HG03139 (cell line): ENCODE data around the gene TSPAN5.

Experiments
- ATAC-seq: cut with Tn5 transposase; IDR thresholded peaks from one replicate; pipeline ENCODE4 v1.9.1; 2021; ENCODE audit not compliant: unreplicated experiment

Gene TSPAN5

DNA sequence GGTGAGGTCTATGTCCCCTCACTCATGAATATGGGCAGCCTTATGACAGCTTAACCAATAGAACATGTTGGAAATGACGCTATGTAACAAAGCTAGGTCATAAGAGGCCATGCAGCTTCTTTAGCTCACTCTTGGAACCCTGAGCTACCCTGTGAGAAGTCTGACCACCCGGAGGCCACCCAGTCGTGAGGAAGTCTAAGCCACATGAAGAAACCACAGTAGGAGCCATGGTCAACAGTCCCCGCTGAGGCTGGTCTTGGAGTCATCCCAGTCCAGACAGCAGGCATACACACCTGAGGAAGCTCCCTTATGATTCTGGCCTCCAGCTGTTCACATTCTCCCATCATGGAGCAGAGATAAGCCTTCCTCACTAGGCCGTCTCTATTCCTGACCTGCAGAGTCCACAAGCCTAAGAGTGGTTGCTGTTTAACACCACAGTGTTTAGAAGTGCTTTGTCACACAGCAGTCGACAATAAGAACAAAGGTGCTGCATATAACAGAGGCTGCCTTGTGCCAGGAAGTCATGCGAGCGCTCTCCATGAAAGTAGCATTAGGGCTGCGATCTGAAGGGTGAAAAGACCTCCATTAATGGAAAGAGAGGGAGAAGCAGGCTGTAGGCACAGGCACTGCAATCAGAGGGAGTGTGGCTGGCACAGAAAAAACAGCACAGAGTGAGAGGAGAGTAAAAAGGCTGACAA lies 38.2 kb downstream of the TSPAN5 start:
- no peak for ATAC-seq

- no peak for ATAC-seq
Measured at GRCh38 chr4:98619180-98619579, 39.2 kb downstream of the TSPAN5 start.

- ATAC-seq: no peak
Measured at GRCh38 chr4:98618680-98619079, 39.7 kb downstream of the TSPAN5 start.

DNA sequence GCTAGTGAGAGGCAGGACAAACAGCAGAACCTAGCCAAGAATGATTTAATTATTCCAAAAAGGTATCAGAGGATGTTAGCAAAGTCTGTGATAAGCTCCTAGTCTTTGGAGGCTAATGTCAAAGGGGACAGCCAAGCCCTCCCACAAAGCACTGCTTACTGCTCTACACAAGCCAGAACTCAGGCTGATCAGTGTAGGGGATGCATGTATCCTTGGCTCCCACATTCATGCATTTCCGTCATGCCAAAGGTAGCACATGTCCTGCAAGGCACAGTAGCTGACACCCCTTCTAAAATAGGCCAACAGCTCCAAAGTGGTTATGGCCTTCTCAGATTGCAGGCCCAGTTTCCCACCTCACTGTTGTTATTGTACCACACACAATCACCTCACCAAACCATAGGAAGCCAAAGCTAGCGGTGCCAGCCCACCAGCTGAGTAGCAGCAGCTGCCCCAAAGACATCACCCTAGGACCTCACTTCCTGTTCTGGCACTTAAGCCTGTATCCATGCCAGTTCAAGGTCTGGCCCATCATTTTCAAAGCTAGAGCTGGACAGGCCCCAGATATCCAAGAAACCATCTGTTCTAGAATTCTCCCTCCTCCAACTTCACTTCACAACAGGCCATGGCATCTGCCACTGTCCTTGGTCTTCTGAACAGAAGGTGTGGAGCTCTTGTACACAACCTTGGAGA lies 40.9 kb downstream of the TSPAN5 start:
- no peak for ATAC-seq

DNA sequence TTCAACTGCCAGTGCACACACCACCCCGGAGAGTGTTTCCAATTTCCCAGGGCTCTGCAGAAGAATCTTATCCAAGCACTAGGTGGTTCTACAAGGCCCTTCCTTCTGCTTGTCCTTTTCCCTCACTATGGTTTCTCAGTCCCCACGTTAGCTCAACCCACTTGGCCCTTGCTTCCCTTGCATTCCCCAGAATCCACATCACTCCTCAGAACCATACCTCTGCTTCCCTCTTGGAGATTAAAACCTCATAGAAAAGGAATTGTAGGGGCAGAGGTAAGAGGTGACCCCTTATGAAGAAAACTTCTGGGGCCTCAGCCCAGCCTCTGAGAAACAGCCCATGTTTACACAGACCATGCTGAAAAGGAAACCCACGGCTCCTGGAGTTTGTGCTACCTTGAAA lies 42.4 kb downstream of the TSPAN5 start:
- ATAC-seq: no peak

- ATAC-seq: no peak
Measured at GRCh38 chr4:98614662-98615061, 43.7 kb downstream of the TSPAN5 start.

DNA sequence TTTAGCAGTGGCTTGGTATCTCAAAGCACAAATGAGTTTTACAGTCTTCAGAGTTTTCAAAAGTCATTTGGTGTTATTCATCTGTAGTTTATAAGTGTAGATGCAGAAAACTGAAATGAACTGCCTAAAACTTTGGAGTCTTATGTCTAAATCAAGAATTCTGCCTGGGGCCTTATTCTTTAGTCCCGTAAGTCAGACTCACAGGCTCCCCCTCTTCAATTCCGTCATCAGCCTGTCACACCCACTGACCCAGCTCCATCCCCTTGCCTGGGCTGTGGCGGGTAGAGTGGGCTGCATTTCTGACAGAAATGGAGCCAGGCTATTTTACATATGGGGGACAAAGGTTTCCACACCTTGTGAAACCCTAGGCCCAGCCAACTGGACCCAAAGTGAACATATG lies 44.3 kb downstream of the TSPAN5 start:
- ATAC-seq: no peak

DNA sequence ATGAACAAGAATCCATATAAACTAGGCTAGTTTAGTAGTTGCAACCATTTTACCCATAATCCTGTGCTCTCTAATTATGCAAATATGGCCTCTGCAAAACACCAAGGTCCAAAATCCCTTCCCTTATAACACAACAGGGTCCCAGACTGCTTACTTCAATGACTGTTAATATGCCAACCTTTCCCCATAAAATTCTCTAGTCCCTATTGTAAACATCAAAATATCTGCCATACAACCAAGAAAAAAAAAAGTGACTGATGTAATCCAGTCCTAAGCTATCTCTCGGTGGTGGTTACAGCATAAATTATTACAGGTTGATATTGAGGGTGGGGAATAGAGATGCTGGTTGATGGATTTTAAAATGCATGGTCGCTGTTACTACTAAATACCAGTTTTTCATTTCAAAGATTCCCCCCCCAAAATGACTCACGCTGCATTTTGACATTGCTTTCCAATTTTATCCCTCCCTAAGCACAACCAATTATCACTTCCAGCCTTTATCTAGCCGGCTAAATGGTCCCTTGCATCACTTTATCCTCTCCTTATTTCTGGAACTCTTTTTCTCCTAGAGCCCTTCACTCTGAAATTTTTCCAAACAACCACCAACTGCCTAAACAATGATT lies 44.8 kb downstream of the TSPAN5 start:
- no peak for ATAC-seq

DNA sequence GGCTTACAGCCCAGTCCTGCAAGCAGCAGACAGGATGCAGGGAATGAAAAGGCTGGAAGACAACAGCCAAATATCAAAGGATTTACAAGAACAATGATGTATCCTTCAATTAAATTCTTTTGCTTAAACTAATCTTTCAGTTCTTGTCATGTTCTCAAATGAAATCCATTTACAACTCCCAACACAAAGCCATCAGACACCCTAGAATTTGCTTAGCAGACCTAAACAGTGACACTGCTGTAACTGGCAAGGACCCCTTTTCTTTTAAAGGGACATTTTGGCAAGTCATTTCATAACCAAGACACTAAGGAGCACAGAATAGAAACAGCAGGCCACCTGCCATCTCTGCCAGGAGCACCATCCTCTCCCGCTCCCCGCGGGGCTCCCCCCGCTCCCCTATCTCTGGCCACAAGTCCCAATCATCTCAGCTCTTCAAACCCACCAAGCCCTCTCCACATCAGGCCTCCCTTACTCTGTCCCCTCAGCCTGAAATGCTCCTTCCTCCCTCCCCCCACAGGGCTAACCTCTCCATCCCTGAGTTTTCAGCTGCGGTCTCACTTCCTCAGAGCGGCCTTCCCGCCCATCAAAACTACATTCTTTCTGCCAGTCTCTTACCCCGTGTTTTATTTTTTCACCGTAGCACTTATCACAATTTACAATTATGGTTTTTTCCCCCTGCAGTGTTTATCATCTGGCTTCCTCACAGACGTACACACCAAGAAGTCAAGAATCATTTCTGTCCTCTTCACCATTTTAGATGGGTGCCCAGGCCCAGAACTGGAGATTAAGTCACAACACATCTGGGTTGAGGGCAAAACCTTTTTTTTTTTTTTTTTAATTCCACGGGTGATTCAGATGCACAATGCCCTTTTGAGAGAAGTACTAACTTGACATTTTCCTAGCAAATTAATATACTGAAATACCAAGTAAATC lies 45.8 kb downstream of the TSPAN5 start:
- ATAC-seq: no peak

DNA sequence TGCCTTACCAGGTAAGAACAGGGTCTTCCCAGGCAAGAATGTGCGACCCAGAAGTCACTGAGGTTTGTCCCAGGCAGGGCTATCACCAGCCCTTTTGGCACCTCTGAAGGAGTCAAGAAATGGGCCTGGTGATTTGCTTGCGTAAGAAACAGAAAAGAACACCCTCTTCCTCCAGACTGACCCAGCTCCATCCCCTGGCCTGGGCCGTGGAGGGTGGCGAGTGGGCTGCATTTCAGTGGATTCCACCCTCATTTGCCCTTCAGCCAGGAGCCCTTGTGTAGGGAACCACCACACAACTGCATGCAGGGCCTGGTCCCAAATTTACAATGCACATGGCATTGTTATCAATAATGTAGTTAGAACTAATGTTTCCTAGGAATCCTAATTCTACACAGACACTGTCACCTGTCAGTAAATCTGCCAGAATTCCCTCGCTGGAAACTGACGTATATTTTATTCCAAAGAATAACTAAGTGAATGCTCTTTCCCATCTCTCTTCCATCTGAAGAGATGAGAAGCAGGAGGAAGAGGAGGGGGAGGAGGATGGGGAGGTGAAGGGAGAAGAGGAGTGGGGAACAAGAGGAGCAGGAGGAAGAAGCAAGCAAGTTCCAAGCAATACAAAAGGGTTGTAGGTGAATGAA lies 46.6 kb downstream of the TSPAN5 start:
- ATAC-seq: no peak

- ATAC-seq: no peak
Measured at GRCh38 chr4:98610926-98611676, 47.3 kb downstream of the TSPAN5 start.

DNA sequence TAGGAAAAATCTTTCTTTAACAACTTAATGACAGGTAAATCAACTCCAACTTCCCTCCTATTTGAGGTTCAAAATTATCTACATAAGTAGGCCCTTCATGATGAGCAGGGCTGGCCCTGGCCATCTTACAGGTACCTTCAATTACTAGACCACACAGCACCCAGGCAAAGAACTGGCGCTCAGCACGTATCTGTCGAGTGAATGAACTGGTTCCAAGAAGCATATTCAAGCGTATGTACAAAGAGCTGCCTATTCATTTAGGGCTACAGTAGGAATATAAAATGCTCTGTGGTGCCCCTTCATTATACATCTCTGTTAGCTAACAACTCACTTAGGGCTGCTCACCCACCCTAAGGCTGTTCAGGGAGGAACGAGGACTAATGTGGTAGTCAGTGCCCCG lies 48.0 kb downstream of the TSPAN5 start:
- no peak for ATAC-seq

- no peak for ATAC-seq
Measured at GRCh38 chr4:98609934-98610333, 48.5 kb downstream of the TSPAN5 start.

GRCh38 chr4:98608356-98608755 lies 50.1 kb downstream of the TSPAN5 start:
- ATAC-seq: no peak

DNA sequence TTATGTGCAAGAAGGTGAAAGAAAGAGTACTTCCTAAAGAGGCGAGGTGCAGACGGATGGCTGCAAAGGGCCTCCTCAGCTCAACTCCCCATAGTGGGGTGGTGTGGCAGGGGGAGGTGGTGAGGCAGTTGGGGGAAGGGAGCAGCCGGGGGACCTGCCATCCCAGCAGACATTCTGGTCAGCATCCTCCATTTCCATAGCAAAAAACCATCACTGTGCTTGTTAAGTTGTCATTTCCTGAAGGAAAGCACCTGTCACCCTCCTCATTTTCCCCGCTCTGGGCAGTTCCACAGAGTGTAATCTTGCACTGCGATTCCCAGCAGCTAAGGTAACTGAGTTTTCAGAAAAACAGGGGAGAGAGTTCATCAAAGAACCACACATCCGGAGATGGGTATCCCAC lies 51.5 kb downstream of the TSPAN5 start:
- no peak for ATAC-seq

DNA sequence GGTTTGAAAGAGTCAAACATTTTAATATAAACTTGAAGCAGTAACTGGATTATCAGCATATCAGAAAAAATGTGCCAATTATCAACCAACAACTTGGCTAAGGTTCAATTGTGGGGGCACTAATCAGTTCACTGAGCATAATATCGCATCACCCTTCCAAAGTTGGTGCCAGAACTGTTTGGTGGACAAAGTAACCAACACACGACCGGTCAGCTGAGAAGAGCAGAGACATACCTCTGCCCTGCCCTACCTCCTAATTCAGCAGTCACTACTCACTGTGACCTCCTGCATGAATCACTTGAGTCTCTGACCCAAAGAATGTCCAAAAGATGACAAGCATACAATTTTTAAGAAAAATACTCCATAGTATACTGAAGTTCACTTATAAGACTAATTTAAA lies 53.2 kb downstream of the TSPAN5 start:
- ATAC-seq: no peak

DNA sequence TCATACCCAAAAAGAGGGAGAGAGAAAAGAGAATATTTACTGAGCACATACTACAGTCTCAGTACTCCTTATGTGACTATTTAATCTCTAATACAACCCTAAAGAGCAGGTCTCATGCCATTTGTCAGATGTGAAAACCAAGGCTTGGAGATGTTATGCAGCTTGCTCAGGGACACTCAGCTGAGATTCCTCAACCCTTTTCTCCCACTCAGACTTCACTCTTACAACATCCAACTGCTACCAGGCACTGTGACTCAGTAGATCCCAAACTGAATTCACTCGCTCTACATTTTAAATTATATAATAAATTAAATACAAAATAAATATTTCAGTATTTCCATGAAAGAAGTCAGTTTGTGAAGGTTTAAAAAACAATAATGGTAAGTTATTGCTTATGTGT lies 53.7 kb downstream of the TSPAN5 start:
- no peak for ATAC-seq

- no peak for ATAC-seq
Measured at GRCh38 chr4:98603683-98604521, 54.5 kb downstream of the TSPAN5 start.

DNA sequence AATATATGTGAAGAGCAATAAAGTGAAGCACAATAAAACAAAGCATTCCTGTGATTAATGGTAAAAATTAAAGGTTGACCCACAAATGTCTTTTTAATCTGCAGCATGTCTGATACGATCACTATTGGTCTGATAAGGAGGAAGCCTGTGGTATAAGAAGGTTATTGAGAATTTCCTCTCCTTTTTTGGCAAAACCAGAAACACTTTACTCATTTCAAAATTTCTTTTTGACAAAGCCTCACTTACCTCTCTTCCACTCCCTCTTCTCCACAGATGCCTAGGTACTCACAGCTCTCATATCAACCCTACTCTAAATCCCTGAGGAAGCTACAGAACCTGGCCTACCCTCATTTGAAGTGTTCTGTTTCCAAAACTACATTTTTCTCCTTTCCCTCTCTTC lies 56.1 kb downstream of the TSPAN5 start:
- no peak for ATAC-seq
